ENCODE measurements around the gene FIGN. TPM values are rescaled to one million over a fixed set of nuclear protein-coding genes. Genes with fewer than 3 reads are reported as not detected.

Gene FIGN
- total RNA-seq, 2 experiments from 2014 or later = not detected

GRCh38 chr2:163697429-163697828, 38.4 kb downstream of the FIGN start:
- no peak overlapping the region for H3K27ac ChIP-seq (ENCODE audit: low read depth in 1 of 2, low read length in 2 of 2)
- POLR2A ChIA-PET = no interaction called here
- ATAC-seq (ENCODE audit: poor library complexity) = no peak
- no peaks in the 10 kb centered on the region for H3K27me3 ChIP-seq (ENCODE audit: control insufficient read depth in 1 of 2, insufficient read depth in 2 of 2, low read length in 2 of 2)
- DNase-seq = no peak
- no peaks in the 10 kb centered on the region for H3K4me1 ChIP-seq (ENCODE audit: insufficient read depth, low read length)
- CTCF ChIA-PET = no interaction called here
- Mint-ChIP-seq H3K9me3 (no peaks in the 10 kb centered on the region), H3K4me3 (no peak overlapping the region), H3K27me3 (no peaks in the 10 kb centered on the region), H3K36me3 (ENCODE audit: low read depth) (no peaks in the 10 kb centered on the region), H3K4me1 (ENCODE audit: low read depth) (no peaks in the 10 kb centered on the region), H3K27ac (no peak overlapping the region)
- H3K4me3 ChIP-seq (ENCODE audit: low read length) = no peak overlapping the region
- intact Hi-C loops (cut with DNase I, micrococcal nuclease) = no loop called here
- H3K9me3 ChIP-seq (ENCODE audit: control insufficient read depth in 1 of 2, insufficient read depth in 1 of 2, low read length in 2 of 2) = no peaks in the 10 kb centered on the region
- no peaks in the 10 kb centered on the region for H3K36me3 ChIP-seq (ENCODE audit: insufficient read depth, low read length)
- TF ChIP-seq, protein P1, sequence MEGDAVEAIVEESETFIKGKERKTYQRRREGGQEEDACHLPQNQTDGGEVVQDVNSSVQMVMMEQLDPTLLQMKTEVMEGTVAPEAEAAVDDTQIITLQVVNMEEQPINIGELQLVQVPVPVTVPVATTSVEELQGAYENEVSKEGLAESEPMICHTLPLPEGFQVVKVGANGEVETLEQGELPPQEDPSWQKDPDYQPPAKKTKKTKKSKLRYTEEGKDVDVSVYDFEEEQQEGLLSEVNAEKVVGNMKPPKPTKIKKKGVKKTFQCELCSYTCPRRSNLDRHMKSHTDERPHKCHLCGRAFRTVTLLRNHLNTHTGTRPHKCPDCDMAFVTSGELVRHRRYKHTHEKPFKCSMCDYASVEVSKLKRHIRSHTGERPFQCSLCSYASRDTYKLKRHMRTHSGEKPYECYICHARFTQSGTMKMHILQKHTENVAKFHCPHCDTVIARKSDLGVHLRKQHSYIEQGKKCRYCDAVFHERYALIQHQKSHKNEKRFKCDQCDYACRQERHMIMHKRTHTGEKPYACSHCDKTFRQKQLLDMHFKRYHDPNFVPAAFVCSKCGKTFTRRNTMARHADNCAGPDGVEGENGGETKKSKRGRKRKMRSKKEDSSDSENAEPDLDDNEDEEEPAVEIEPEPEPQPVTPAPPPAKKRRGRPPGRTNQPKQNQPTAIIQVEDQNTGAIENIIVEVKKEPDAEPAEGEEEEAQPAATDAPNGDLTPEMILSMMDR (IDR thresholded peaks at IDR 0.05) = no peak

- CTCF ChIA-PET = no interaction called here
- Histone ChIP-seq H3K27me3 (ENCODE audit: control insufficient read depth in 1 of 2, insufficient read depth in 2 of 2, low read length in 2 of 2) (no peaks in the 10 kb centered on the region), H3K4me3 (ENCODE audit: low read length) (no peak overlapping the region), H3K9me3 (ENCODE audit: control insufficient read depth in 1 of 2, insufficient read depth in 1 of 2, low read length in 2 of 2) (no peaks in the 10 kb centered on the region), H3K36me3 (ENCODE audit: insufficient read depth, low read length) (no peaks in the 10 kb centered on the region), H3K4me1 (ENCODE audit: insufficient read depth, low read length) (no peaks in the 10 kb centered on the region), H3K27ac (ENCODE audit: low read depth in 1 of 2, low read length in 2 of 2) (no peak overlapping the region)
- Mint-ChIP-seq H3K36me3 (ENCODE audit: low read depth) (no peaks in the 10 kb centered on the region), H3K9me3 (no peaks in the 10 kb centered on the region), H3K4me1 (ENCODE audit: low read depth) (no peaks in the 10 kb centered on the region), H3K27me3 (no peaks in the 10 kb centered on the region), H3K4me3 (no peak overlapping the region), H3K27ac (no peak overlapping the region)
- no peak for DNase-seq
- intact Hi-C loops (cut with DNase I, micrococcal nuclease) = no loop called here
- no peak for ATAC-seq (ENCODE audit: poor library complexity)
- POLR2A ChIA-PET = no interaction called here
- TF ChIP-seq, protein P1 (IDR thresholded peaks at IDR 0.05) = no peak
Measured at GRCh38 chr2:163693484-163693883, 42.3 kb downstream of the FIGN start.

DNA sequence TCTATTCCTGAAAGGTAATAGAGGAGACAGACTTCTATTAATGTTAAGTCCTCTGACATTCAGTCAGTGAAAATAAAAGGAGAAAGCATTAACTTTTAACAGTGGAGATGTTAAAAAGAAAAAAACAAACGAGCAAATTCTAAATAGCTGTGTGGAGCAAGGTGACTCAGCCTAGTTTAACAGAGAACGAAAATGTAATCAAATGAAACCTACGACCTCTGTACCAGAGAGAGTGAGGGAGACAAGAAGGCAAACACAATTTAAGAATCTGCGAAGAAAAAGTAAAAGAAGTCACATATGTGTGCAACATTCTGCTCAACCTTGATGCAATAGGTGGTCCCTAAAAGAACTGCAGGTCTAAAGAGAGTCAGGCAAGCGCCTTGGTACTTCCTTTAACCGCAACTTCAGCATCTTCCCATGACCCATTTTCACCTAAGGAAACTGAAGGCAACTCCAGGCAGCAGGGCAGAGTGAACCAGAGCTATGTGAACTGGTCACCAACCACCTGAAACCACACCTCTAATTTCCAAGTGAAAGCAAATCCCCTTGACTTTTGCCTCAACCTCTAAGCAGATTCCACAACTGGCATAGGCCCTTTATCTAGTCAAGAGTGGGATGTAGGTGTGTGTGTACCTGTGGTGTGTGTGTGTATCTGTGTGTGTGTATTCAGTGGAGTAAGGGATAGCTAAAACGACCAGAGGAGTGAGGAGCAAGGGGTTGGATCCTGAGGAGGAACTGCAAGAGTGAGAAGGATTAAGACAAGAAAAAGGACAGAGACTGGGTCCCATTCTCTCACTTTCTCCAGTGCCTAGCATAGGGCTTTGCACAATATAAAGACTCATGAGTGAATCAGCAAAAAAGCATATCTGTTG, 43.0 kb downstream of the FIGN start:
- Histone ChIP-seq H3K9me3 (ENCODE audit: control insufficient read depth in 1 of 2, insufficient read depth in 1 of 2, low read length in 2 of 2) (no peaks in the 10 kb centered on the region), H3K36me3 (ENCODE audit: insufficient read depth, low read length) (no peaks in the 10 kb centered on the region), H3K4me1 (ENCODE audit: insufficient read depth, low read length) (no peaks in the 10 kb centered on the region), H3K27me3 (ENCODE audit: control insufficient read depth in 1 of 2, insufficient read depth in 2 of 2, low read length in 2 of 2) (no peaks in the 10 kb centered on the region), H3K27ac (ENCODE audit: low read depth in 1 of 2, low read length in 2 of 2) (no peak overlapping the region), H3K4me3 (ENCODE audit: low read length) (no peak overlapping the region)
- intact Hi-C loops (cut with DNase I, micrococcal nuclease) = no loop called here
- Mint-ChIP-seq H3K27me3 (no peaks in the 10 kb centered on the region), H3K4me1 (ENCODE audit: low read depth) (no peaks in the 10 kb centered on the region), H3K27ac (no peak overlapping the region), H3K36me3 (ENCODE audit: low read depth) (no peaks in the 10 kb centered on the region), H3K4me3 (no peak overlapping the region), H3K9me3 (no peaks in the 10 kb centered on the region)
- POLR2A ChIA-PET = no interaction called here
- CTCF ChIA-PET = no interaction called here
- TF ChIP-seq, protein P1 (IDR thresholded peaks at IDR 0.05) = no peak
- DNase-seq (no peak), ATAC-seq (ENCODE audit: poor library complexity) (no peak)

Measured in CD4-positive, alpha-beta T cell (primary cell).